Breast epithelium (tissue), 3 donors: ENCODE measurements around the gene TAAR6.
"Not testable (repeated sequence)": the region's sequence is repeated elsewhere in the genome, so short reads cannot be mapped to it uniquely, and the experiment has no call there.

Source experiments
- CTCF ChIP-seq, 3 donors: fragments of 450-650 bp; IDR thresholded peaks; one replicate each; pipeline ENCODE4 v1.5.1; 2016 to 2017; ENCODE audit warnings: antibody characterized with exemption in 3 of 3, mild to moderate bottlenecking in 3 of 3, moderate library complexity in 3 of 3
- POLR2A ChIP-seq: fragments of 450-650 bp; IDR thresholded peaks from one replicate; pipeline ENCODE4 v1.6.1; 2016; ENCODE audit warnings: antibody characterized with exemption, mild to moderate bottlenecking, moderate library complexity
- POLR2AphosphoS5 ChIP-seq, 3 donors: sonication (generic); formaldehyde crosslinking; IDR thresholded peaks; one replicate each; pipeline ENCODE4 v1.6.1; 2017; ENCODE audit warnings: antibody characterized with exemption in 3 of 3

- not testable (repeated sequence) for TF ChIP-seq CTCF (IDR thresholded peaks at IDR 0.05); POLR2A; POLR2AphosphoS5 (IDR thresholded peaks at IDR 0.05)
Measured at GRCh38 chr6:132534546-132534945, 35.6 kb upstream of the TAAR6 start.
